ENCODE data around the gene CPXM1.

CPXM1 gene

GRCh38 chr20:2820084-2820895, 19.9 kb upstream of the CPXM1 start:
- Mint-ChIP-seq H3K4me3 (peak overlapping the region; percentile 26), H3K27ac (peak overlapping the region; percentile 86), H3K27me3 (ENCODE audit: low read depth, poor library complexity) (peaks cover 30% of the 10 kb centered on the region), H3K9me3 (no peaks in the 10 kb centered on the region), H3K4me1 (peaks cover 26% of the 10 kb centered on the region), H3K36me3 (ENCODE audit: low read depth) (no peaks in the 10 kb centered on the region)
- DNase-seq, result peak; percentile 53
- TF ChIP-seq CTCF (IDR thresholded peaks at IDR 0.05), result no peak

GRCh38 chr20:2817891-2818595, 17.6 kb upstream of the CPXM1 start:
- H3K27ac Mint-ChIP-seq, result no peak overlapping the region
- peaks cover 7% of the 10 kb centered on the region for H3K9me3 Mint-ChIP-seq
- no peak for TF ChIP-seq CTCF (IDR thresholded peaks at IDR 0.05)
- DNase-seq, result no peak
- H3K27me3 Mint-ChIP-seq (ENCODE audit: low read depth, poor library complexity), result peaks cover 37% of the 10 kb centered on the region
- no peaks in the 10 kb centered on the region for H3K36me3 Mint-ChIP-seq (ENCODE audit: low read depth)
- peaks cover 43% of the 10 kb centered on the region for H3K4me1 Mint-ChIP-seq
- no peak overlapping the region for H3K4me3 Mint-ChIP-seq

GRCh38 chr20:2817341-2817726, 16.9 kb upstream of the CPXM1 start:
- Mint-ChIP-seq H3K27me3 (ENCODE audit: low read depth, poor library complexity) (peaks cover 38% of the 10 kb centered on the region), H3K36me3 (ENCODE audit: low read depth) (peaks cover 3% of the 10 kb centered on the region), H3K4me3 (no peak overlapping the region), H3K27ac (no peak overlapping the region), H3K9me3 (peaks cover 13% of the 10 kb centered on the region), H3K4me1 (peaks cover 43% of the 10 kb centered on the region)
- no peak for TF ChIP-seq CTCF (IDR thresholded peaks at IDR 0.05)
- no peak for DNase-seq

- Mint-ChIP-seq H3K4me3 (no peak overlapping the region), H3K9me3 (peaks cover 19% of the 10 kb centered on the region), H3K36me3 (ENCODE audit: low read depth) (peaks cover 9% of the 10 kb centered on the region), H3K27ac (peak overlapping the region; percentile 86), H3K4me1 (peaks cover 39% of the 10 kb centered on the region), H3K27me3 (ENCODE audit: low read depth, poor library complexity) (peaks cover 35% of the 10 kb centered on the region)
- no peak for TF ChIP-seq CTCF (IDR thresholded peaks at IDR 0.05)
- DNase-seq, result no peak
Observed at GRCh38 chr20:2816583-2817340, 16.3 kb upstream of the CPXM1 start.

- peak within 1 kb of the TSS; percentile 90 for H3K27ac Mint-ChIP-seq
Observed at GRCh38 chr20:2816030-2816582, 15.7 kb upstream of the CPXM1 start, which contains the start of gene TMEM239. TSS of gene TMEM239 (plus strand) at chr20:2816364. CDS start at chr20:2816555, 191 bp downstream.

More at GRCh38 chr20:2816030-2816582, 15.7 kb upstream of the CPXM1 start, which contains the start of gene TMEM239:
- peaks cover 14% of the 10 kb centered on the region for H3K36me3 Mint-ChIP-seq (ENCODE audit: low read depth)
- DNase-seq, result no peak
- H3K4me3 Mint-ChIP-seq, result no peak within 1 kb of the TSS
- TF ChIP-seq CTCF (IDR thresholded peaks at IDR 0.05), result no peak
- peaks cover 34% of the 10 kb centered on the region for H3K27me3 Mint-ChIP-seq (ENCODE audit: low read depth, poor library complexity)
- peaks cover 35% of the 10 kb centered on the region for H3K4me1 Mint-ChIP-seq
- peaks cover 25% of the 10 kb centered on the region for H3K9me3 Mint-ChIP-seq

Measured in nephron progenitor cell (in vitro differentiated cells).